NAMALWA (cell line): ENCODE measurements around the gene PRDM9.
"Not testable (repeated sequence)": the region's sequence is repeated elsewhere in the genome, so short reads cannot be mapped to it uniquely, and the experiment has no call there.

Experiments used
- DNase-seq: peaks from one replicate; pipeline ENCODE4 v3.0.0-alpha.2; 2015; ENCODE audit warnings: low spot score

Gene PRDM9

DNA sequence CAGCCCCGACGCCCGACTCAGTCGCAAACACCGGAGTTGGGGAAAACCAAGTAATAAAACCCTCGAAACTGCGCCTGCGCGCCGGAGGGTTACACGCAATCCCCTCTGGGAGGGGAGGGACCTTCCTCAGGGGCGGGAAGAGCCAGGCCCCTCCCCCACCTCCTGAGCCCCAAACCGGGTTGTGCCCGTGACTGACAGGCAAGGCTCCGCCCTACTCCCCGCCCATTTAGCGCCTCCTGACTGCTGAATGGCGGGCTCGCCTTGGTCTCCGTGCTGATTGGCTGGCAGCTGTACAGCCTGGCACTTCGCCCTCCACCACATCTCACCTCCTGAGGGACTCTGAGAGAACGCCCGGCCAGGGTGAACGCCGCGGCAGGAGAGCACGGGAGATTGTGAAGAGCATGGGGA lies at the start of gene PRDM9:
TSS of gene PRDM9 (plus strand) at position 332 of the 408 bp plus-strand sequence. CDS start 1,425 bp downstream, outside the sequence.
- no peak for DNase-seq

DNA sequence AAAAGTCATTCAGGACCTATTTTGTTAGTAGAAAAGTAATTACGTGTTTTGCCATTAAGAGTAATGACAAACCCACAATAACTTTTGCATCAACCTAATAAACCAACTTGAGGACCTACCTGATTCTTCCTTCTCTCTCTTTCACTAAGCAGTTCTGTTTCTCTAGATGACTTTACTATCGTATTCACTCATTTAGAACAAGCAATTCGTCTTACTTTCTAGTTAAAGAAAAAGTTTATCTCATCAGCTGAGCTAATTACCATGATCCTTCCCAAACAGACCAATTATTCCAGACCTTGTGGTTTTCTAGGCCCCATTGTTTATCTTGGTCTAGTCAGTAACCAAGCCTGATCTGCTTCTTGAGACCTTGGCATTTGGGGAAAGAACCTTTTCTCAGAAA lies 49.6 kb upstream of the PRDM9 start:
- no peak for DNase-seq

DNA sequence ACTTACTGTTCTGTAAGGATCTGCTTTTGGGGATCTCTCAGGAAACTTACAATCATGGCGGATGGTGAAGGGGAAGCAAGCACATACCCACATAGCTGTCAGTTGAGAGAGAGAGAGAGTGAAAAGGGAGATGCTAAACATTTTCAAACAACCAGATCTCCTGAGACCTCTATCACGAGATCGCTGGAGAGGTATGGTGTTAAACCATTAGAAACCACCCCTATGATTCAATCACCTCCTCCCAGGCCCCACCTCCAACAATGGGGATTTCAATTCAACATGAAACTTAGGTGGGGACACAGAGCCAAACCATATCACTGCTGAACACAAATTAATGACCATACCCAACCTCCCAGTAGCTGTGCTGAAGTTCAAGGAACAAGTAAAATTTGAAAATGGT lies 48.2 kb upstream of the PRDM9 start:
- no peak for DNase-seq

DNA sequence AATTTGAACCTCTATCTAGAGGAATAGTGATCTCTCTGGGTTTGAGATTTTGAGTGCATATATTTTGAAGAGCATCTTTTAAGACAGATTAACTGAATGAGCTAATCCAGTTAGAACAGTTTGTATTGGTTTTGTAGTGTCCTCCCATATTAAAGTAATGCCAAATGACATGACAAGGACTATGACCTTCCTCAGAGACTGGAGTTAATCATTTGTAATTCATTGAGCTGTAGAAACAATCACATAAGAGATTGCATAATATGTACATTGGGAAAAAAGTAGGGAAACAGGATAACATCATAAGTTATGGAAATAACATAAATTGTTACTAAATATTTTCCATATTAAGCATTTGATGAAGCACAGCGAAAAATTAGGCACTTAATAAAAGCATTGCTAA lies 45.8 kb upstream of the PRDM9 start:
- no peak for DNase-seq

DNA sequence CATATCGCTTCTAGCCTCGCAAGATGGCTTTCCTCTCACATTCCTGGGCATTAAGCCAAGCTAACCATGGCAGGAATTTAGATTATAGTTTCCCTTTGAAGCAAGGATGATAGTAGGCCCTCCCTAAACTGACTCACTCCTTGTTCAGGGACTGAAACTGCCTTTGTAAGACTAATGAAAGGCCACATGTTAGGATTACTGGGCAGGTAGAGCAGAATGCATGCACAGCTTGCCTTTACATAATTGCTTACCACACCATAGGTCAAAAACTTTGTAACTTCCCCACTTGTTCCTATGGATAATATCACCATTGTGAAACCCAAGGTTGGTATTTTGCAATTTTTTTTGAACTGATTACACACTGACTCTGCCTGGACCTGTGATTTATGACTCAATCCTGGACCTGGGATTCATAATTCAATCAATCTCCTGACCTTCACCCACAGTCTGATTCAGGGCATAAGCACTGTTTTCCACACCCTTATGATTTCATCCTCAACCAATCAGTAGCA lies 41.0 kb upstream of the PRDM9 start:
- no peak for DNase-seq

DNA sequence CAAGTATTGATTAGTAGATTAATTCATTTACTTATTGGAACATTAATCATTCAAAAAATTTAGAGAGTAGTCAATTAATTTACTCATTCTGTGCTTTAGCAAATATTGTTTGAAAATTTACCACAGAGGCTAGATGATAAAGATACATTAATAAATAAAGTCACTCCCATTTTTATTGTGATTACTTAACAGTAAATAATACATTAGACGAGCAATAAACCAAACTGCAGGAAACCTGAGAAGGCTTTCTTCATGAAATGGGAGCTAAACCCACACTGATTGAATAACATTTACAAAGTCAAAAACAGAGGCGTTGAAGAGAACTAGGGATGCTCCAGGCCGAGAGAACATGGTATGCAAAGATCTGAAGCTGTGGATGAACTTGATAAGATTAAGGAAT lies 38.8 kb upstream of the PRDM9 start:
- DNase-seq, result no peak

DNA sequence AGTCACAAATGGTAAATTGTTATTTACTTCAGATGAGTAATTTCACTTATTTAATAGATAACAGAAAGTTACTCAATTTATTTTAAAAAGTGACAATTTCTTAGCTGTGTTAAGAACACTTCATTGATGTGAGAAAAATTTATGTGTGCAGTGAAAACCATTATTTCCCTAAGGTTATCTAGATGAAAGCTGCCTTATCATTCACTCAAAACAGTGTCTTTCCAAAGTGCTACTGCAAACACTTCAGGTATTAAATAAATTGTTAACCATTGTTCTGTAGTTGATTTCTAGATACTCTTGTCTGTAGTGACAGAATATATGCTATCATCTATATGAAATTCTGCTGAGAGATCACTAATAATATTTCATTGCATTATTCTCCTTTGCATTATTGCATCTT lies 33.5 kb upstream of the PRDM9 start:
- no peak for DNase-seq

DNA sequence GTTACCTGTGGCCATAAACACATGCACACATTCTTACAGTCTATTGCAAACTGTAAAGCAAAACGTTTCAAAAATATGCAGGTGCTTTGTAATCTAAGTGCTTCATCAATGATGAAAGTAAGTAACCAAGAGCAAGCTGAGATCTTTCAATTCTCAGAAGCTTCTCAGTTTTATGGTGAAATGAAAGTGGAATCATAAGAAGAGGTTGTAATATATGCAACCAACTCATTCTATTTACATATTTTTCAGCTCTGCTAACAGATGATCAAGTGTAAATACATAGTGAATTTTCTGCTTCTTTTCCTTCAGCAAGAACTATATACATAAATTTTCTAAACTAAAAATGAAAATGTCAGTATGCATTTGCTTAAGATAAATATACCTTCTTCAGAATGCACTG lies 33.1 kb upstream of the PRDM9 start:
- DNase-seq, result no peak

DNA sequence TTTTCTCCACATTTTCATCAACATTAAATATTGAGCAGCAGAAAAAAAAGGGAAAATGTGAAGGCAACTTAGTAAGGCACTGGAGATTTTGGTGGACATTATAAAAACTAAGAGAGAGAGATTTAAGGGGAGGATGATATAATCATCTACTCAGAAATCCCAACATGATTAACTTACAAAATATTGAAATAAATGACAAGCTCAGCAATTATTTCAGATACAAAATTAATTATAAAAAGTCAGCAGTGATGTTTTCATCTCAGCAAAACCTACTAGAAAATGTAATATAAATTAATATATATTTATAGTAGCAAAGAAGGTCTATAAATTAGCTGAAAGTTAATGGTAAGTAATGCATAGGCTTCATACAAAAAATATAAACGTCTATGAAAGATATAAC lies 30.8 kb upstream of the PRDM9 start:
- DNase-seq, result no peak

DNA sequence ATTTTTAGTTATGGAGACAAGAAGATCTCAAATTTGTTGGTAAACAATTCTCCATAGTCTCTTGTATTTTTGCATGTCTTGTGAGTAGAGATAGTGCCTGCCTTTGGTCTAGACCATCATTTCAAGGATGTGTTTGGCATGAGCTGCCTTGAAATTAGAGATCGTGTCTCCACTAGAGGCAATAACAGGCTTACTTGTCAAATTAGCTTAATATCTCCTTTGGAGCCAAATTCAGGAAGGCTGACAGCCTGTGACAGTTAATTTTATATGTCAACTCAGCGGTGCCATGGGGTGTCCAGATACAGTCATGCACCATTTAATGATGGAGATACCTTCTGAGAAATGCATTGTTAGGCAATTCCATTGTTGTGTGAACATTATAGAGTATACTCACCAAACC lies 24.8 kb upstream of the PRDM9 start:
- DNase-seq, result no peak

DNA sequence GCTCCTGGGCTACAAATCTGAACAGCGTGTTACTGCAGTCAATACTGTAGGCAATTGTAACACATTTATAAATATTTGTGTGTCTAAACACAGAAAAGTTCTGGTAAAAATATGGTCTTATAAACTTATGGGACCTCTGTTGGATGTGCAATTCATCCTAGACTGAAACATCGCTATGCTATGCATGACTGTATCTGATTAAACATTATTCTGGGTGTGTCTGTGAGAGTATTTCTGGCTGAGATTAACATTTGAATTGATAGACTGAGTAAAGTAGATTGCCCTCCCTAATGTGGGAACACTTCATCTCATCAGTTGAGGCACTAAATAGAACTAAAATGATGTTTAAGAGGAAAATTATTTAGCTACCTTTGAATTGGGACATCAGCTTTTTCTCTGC lies 24.3 kb upstream of the PRDM9 start:
- no peak for DNase-seq

DNA sequence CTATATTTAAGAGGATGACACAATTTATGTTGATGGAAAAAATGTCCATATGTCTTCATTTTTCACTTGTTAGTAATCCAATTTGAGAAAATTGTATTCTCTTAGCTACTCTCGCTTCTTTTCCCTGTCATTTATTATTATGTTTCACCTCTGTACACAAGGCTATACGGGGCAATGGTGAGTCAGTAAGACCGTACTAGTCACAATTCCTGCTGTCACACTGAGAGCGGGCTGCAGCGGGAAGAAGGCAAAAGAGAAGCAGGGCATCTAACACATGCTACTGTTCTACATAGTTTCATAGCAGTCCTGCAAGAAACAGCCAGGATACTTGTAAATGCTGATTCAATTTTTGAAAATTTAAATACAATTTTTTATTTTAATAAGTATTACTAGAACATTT lies 23.3 kb upstream of the PRDM9 start:
- no peak for DNase-seq

DNA sequence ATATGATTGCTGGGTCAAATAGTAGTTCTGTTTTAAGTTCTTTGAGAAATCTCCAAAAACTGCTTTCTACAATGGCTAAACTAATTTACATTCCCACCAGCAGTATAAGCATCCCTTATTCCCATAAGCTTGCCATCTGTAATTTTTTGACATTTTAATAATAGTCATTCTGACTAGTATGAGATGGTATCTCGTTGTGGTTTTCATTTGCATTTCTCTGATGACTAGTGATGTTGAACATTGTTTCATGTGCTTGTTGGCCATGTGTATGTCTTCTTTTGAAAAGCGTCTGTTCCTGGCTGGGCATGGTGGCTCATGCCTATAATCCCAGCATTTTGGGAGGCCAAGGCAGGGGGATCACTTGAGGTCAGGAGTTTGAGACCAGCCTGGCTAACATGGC lies 21.2 kb upstream of the PRDM9 start:
- DNase-seq, result not testable (repeated sequence)

DNA sequence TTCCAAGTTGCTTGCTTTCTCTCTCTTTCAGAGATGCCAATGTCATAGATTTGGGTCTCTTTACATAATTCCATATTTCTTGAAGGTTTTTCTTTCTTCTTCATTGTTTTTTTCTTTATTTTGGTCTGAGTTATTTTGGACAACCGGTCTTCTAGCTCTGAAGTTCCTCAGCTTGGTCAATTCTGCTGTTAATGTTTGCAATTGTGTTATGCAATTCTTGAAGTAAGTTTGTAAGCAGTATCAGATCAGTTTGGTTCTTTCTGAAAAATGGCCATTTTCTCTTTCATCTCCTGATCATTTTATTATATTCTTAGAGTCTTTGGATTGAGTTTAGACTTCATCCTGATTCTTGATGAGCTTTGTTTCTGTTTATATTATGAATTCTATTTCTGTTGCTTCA lies 16.4 kb upstream of the PRDM9 start:
- DNase-seq, result no peak

DNA sequence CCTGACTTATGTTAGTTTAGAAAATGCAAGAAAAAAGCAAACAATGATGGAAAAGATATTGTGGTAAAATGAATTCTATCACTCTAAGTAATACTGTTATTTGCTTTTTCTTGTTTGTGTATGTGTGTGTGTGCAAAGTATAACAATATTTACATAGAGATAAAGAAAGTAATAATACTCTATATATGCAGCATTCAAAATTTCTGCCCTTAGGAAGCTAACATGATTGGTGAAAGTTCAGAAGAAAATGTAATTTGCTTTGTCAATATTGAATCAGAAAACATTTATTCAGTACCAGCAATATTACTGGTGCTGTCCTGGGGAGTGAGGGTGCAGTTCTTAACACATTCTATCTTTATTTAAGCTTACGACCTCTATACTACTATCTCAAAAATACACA lies 12.9 kb upstream of the PRDM9 start:
- no peak for DNase-seq

DNA sequence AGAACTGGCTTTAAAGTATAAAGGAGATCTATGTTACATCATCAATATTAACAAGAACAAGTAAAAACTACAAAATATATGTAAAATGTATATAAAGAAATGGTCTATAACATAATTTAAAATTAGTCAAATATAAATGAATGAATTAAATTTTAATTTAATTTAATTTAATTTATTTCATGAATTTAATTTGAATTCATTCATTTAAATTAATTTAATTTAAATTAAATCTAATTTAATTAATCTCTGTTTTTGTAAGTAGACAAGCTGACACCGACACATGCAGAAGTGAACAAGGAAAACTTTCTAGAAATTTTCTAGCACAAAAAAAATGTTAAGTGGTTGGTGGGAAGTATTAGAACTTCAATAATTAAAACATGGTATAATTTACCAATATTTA lies 10.8 kb upstream of the PRDM9 start:
- DNase-seq, result no peak

DNA sequence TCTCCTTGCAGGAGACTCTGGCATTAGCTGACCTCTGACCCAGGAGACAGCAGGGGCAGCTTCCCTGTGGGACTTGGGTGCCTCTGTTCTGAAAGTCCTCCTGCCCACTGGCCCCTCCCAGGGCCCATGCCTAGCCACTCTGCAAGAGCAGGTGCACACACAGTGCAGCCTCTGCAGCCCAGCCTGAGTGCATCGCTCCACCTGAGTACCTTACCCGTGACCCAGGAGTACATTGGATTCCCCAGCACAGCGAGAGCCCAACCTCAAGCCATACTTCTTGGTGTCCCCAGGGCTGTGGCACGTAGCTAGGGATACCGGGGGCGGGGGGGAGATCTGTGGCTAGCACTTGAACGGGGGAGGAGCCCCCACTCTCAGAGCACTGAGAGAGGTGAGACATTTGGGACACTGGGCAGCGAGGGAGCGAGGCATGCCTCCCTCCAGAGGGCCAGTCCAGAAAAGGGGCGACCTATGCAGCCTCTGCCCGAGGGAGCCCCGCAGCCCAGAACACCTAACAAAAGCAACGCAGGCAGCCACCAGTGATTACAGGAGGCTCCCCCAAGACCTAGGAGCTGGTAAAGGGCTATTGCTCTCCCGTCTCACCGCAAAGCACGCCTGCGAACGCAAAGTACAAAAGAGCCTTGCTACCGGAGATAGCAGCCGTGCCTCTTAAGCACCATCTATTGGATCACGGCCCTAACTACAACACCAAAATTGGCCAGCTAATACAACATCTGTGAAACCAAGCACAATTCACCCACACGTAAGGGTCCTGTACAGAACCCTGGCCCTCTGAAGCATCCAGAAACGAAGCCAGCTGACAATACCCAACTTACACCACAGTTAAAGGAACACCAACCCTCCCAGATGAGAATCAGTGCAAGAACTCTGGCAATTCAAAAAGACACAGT lies 826 bp upstream of the PRDM9 start:
- DNase-seq, result no peak

DNA sequence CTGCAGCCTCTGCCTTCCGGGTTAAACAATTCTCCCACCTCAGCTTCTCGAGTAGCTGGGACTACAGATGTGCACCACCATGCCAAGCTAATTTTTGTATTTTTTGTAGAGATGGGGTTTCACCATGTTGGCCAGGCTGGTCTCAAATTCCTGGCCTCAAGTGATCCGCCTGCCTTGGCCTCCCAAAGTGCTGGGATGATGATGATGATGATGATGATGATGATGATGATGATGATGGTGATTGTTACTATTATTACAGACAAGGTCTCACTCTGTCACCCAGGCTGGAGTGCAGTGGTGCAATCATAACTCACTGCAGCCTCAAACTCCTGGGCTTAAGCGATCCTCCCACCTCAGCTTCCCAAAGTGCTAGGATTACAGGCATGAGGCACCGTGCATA lies 3.0 kb downstream of the PRDM9 start:
- not testable (repeated sequence) for DNase-seq

DNA sequence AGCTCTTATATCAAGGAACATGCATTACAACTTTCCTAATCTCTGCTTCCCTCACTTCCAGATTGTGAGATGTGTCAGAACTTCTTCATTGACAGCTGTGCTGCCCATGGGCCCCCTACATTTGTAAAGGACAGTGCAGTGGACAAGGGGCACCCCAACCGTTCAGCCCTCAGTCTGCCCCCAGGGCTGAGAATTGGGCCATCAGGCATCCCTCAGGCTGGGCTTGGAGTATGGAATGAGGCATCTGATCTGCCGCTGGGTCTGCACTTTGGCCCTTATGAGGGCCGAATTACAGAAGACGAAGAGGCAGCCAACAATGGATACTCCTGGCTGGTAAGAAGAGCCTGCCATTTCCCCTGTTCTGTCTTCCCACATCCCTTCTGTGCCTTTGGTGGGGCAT lies 15.1 kb downstream of the PRDM9 start:
- no peak for DNase-seq

DNA sequence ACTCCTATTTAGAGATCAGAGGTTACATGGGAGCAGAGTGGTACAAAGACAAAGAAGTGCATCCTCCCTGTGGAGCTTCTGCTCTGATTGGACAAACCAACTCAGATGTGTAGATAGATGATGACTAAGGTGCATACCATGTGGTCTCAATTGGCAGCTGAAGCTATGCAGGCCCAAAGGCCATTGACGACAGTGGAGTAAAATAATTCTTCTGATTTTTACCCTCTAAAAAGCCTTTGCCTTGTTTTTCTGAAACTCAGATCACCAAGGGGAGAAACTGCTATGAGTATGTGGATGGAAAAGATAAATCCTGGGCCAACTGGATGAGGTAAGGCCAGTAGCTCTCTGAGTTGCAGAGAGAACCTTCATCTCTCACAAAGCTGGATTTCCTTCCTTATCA lies 15.6 kb downstream of the PRDM9 start:
- no peak for DNase-seq

DNA sequence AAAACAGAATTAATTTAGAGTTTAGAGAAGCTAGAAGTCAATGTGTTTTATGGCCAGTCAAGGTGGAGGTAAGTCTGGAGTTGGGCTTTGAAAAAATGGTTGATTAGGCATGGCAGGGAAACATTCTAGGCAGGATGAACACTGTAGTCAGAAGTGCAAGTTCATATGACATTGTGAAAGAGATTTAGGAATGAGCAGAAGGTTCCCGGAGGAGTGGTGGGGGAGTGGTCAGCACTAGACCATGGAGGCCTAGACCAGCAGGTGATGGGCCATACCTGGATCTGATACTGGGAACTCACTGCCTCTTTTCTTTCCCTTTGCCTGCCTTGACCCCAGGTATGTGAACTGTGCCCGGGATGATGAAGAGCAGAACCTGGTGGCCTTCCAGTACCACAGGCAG lies 16.6 kb downstream of the PRDM9 start:
- DNase-seq, result no peak

DNA sequence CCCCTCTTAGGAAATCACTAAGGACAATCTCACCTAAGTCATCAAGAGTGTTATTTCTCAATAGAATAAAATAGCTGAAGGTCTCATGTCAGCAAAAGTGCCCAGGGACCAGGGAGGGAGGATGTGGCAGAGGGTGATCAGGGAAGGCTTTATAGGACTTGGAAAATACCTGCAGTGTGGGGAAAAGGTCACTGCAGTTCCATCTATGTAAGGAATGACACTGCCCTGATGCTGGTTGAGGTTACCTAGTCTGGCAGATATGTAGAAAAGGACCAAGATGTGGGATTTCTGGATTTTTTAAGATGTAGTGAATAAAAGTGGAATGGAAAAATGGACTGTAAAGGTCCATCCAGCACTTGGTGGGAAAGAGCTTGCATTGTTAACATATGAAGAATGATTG lies 18.3 kb downstream of the PRDM9 start:
- DNase-seq, result no peak

DNA sequence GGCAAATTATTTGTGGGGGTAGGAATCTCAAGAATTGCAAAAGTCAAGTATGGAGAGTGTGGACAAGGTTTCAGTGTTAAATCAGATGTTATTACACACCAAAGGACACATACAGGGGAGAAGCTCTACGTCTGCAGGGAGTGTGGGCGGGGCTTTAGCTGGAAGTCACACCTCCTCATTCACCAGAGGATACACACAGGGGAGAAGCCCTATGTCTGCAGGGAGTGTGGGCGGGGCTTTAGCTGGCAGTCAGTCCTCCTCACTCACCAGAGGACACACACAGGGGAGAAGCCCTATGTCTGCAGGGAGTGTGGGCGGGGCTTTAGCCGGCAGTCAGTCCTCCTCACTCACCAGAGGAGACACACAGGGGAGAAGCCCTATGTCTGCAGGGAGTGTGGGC lies 19.2 kb downstream of the PRDM9 start:
- peak; percentile 64 for DNase-seq
